ENCODE data around the gene CRB2.
A peak's percentile ranks its signal among the peaks of the same experiment; 100 is the strongest.
"Not testable (repeated sequence)": the region's sequence is repeated elsewhere in the genome, so short reads cannot be mapped to it uniquely, and the experiment has no call there.

The CRB2 gene

GRCh38 chr9:123329329-123329955, 26.6 kb upstream of the CRB2 start:
- no peak for DNase-seq

DNA sequence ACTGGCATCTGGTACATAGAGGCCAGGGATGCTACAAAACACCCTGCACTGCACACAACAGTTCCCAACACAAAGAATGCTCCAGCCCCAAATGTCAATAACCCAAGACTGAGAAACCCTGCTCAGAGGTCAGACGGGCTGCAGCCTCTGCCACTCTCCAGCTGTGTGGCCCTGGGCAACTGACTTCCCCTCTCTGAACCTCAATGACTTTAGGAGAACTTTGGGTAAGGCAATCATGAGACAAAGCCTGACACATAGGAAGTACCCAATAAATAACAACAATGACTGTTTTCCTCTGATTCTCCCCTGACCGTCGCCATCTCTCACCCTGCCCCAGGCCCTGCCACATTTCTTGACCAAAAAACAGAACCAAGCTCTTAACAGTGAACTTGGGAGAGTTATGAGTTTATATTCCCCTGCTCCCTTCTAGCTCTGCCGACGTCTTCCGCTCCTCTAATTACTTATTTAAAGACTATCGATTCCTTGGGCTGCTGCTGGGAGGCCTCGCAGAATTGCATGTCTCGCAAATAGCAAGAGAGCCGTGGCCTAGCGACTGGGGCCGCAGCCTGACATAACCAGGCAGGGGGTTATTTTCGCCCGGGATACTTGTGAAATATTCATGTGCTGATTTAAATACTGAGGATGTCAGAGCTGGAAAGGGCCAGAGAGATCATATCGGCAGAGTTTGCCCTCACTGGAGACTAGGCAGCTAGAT, 24.5 kb upstream of the CRB2 start:
- no peak for DNase-seq

DNA sequence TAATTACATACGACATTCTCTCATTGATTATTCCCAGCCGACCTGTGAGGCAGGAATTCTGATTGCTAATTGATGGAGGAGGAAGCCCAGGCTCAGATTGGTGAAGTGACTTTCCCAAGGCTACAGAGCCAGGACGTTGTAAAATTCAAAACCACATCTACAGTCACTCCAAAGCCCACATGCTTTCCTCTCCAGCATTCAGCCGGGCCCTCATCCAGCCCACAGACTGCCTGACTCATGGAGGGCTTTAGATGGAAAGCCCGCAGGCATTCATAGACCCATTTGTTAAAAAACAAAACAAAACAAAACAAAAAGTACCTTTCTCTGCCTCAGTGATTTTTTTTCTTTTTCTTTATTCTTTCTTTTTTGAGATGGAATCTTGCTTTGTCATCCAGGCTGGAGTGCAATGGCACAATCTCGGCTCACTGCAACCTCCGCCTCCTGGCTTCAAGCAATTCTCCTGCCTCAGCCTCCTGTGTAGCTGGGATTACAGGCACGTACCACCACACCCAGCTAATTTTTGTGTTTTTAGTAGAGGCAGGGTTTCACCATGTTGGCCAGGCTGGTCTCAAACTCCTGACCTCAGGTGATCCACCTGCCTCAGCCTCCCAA, 22.8 kb upstream of the CRB2 start:
- not testable (repeated sequence) for DNase-seq

- no peak for DNase-seq
These were observed 21.4 kb upstream of the CRB2 start for GRCh38 chr9:123334639-123335038.

GRCh38 chr9:123335193-123335985, 20.6 kb upstream of the CRB2 start:
- no peak for DNase-seq

- no peak for DNase-seq
These were observed 20.0 kb upstream of the CRB2 start for GRCh38 chr9:123335986-123336329.

DNA sequence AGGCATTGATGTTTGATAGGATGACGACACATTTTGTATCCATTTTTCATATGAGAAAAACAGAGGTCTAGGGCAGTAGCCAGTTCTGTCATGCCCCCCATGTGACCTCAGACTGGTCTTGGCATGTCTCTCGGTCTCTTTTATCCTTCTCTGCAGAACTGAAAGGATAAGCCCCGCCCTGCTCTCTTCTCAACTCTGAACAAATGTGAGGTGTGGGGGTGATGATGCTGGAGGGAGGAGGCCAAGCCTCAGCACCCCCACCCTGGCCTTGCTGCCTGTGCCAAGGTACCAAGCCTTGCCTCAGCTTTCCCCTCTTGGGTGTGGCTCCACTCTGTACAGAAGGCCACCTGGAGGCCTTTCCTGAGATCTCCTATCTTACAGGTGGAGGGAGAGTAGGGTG, 19.5 kb upstream of the CRB2 start:
- DNase-seq = no peak

- DNase-seq = no peak
These were observed 19.0 kb upstream of the CRB2 start for GRCh38 chr9:123336959-123337358.

DNA sequence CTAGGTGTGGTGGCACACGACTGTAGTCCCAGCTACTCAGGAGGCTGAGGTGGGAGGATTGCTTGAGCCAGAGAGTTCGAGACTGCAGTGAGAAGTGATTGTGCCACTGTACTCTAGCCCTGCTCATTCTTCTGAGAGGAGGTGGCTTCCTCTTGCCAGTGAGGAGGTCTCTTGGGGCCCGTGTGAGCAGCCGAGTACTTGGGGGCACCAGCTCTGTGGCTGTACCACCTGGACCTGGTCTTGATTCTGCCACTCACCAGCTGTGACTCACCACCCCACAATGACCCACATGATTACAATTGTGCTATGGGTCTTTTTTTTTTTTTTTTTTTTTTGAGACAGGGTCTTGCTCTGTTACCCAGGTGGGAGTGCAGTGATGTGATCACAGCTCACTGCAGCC, 18.0 kb upstream of the CRB2 start:
- DNase-seq = no peak

DNA sequence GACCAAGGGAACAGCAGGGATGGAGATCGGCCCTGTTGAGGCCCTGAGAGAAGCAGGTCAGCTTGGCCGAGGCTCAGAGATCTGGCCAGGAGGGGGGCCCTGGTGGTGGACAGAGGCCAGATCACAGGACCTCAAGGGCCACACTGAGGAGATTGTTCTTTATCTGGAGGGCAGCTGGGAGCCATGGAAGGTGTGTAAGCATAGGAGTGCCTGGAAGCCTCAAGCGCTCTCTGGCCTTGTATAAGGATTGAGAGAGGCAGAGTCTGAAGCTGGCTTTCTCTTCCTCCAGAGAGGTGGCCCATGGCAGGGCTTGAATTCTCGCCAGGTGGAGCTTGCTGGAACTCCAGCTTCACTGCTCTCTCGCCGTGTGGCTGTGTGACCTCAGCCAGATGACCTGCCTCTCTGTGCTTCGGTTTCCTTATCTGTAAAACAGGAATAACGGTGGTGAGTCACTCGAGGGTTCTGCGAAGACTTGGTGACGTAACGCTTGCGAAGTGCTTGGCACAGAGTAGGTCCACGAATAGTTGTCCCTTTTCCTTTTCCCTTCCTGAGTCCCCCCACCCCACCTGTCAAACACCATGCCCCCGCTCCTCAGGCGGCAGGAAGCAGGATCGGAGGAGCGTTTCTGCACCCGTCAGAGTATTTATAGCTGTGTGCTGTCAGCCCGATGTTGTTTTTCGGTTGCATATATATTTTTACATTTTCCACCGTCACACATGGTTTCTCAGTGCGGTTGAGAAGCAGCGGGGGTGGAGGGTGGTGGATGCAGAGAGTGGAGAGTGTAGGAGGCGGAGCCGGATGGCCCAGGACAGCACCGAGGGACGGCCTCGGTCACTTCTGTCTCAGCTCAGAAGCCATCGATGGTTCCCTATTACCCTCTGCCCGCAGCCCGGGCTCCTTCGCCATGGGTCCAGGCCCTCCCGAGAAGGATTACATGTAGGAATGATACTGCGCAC, 17.0 kb upstream of the CRB2 start:
- DNase-seq = peak; percentile 60

DNA sequence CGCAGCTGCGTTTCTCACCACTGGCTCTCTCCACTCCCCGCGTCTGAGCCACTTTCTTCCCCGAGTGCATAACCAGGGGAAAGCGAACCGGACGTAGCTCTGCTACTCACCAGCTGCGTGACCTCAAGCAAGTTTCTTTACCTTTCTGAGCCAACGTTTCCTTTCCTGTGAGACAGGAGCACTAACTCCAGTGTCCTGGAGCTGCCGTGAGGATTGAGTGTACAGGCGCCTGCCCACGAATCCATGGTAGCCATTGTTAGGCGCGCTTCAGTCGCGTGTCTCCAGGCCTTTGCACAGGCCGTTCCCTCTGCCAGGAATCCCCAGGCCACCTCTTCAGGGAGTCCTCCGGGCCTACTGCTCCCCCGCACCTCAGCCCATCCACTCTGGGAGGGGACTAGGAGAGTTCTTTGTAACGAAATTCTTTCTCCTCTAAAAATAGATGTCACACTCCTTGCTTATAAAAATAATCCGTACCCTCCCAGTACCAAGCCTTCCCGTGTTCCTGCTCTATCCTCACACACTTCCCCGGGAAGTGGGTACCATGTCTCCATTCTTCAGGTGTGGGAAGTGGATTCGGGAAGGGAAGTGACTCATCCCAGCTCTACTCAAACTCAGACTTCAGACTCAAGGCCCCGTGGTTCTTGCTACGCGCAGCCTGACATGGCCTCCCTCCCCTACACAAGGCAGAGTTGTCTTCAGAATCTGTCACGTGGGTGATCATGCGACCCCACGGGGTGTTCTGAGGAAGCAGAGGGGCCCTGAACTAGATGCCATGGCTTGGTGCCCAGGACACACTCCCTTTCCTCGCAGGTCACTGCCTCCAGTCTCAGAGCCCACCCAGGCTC, 16.1 kb upstream of the CRB2 start:
- peak; percentile 13 for DNase-seq

DNA sequence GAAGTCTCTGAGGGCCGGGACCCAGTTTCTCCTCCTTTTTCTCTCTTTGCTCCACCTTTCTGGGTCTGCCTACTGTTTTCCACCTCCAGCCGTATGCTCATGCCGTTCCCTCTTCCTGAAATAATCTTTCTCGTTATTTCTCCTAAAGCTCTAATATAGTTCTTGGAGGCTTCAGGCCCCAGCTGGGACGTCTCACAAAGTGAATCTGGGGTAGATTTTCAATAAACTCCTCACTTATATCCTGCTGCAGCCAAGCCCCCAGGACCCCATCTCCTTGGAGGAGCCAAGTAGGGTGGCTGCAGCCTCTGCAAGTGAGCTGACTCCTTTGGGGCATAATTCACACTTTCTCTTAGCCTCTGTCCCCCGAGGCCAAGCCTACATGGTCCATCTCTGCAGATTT, 14.2 kb upstream of the CRB2 start:
- DNase-seq = no peak

DNA sequence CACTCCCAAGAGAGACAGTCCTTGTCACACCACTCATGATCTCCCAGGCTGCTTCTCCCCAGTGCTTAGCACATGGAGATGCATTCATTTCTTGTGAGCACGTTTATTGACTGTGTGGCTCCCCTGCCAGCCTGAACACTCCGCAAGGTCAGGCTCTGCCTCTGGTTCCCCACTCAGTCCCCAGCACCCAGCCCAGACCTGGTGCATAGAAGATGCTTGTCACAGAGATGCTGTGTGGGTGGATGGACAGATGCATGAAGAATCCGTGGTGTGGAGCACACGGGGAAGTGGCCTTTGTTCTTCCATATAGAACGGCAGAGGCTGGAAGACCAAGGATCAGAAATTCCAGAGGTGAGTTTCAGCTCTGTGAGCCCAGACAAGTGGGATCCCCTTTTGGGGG, 13.8 kb upstream of the CRB2 start:
- DNase-seq = no peak

GRCh38 chr9:123343443-123344191, 12.4 kb upstream of the CRB2 start:
- DNase-seq = no peak

DNA sequence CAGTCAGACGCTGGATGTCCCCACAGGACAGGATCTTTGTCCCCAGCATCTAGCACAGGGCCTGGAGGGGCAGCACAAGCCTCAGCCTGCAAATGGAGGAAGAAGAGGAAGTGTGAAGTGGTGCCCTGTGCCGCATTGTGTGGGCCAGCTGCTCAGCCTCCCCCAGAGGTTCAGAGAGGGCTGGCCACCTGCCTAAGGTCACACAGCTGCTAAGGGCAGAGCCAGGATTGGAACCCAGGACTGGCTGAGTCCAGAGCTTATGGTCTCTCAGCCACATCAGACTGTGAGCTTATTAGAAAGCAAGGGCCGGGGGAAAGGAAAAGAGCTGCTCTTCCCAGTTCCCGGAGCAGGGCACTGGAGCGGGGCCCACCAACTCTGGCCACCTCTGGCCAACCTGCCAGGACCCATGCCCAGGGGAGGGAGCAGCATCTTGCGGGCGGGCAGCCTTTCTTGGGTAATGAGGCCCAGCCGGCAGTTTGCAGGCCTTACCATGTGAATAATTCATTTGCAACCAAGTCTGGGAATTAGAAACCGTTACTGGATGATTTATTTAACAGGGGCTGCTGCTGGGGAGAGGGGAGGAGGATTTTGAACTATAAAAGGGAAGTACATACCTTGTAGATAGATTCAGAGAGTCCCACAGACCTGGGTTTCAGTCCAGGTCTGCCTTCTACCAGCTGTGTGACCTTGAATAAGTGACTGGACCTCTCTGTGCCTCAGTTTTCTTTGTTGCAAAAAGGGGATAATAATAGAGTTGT, 11.6 kb upstream of the CRB2 start:
- no peak for DNase-seq

GRCh38 chr9:123345567-123345955, 10.4 kb upstream of the CRB2 start:
- DNase-seq = no peak

- DNase-seq = no peak
These were observed 10.0 kb upstream of the CRB2 start for GRCh38 chr9:123346026-123346425.

- no peak for DNase-seq
These were observed 9.2 kb upstream of the CRB2 start for GRCh38 chr9:123346826-123347225.

DNA sequence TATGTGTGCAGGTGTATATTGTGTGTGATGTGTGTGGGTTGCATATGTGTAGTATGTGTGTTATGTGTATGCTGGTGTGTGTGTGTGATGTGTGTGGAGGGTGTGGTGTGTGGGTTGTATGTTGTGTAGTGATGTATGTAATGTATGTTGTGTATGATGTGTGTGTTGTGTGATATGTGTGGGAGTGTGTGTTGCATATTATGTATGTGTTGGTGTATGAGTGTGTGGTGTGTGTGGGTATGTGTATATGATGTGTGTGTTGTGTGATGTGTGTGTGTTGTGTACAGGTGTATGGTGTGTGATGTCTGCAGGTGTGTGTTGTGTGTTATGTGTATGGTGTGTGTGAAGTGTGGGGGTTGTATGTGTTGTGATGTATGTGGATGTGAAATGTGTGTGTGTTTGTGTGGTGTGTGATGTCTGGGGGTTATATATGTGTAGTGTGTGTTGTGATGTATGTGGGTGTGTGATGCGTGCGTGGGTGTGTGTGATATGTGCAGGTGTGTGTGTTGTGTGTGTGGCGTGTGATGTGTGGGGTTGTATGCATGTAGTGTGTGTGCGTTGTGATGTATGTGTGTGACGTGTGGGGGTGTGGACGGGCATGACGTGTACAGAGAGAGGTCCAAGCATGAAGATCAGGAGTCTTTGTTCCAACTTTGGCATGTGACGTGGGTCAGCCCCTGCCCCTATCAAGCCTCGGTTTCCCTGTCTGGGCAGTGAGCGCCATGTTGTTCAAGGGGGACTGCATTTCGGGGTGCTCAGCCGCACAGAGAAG, 8.5 kb upstream of the CRB2 start:
- no peak for DNase-seq
